GM12878 (cell line): Measurements from ENCODE around the gene HOXD10.

Experiments used
- CBX3 ChIP-seq: fragments of 200-600 bp; sonication (generic); IDR thresholded peaks from 2 replicates; pipeline ENCODE4 v1.6.1; 2016; ENCODE audit warnings: low read depth, borderline replicate concordance
- CHD2 ChIP-seq: IDR thresholded peaks from 2 replicates; pipeline ENCODE4 v1.6.1; 2011; ENCODE audit warnings: low read depth, low read length, improper control_type of control experiment, borderline replicate concordance
- CTCF ChIP-seq, 3 experiments: IDR thresholded peaks in 2 of 3; conservative IDR thresholded peaks in 1 of 3; 2 replicates each; pipeline ENCODE4 v1.5.1; 2011; ENCODE audit warnings: low read depth in 3 of 3, low read length in 3 of 3, mild to moderate bottlenecking in 3 of 3, control low read depth in 2 of 3, moderate library complexity in 2 of 3, inconsistent platforms in 1 of 3, mixed read lengths in 1 of 3; ENCODE audit not compliant: control insufficient read depth in 2 of 3, insufficient read depth in 1 of 3; ENCODE audit errors: extremely low read depth in 1 of 3
- HCFC1 ChIP-seq: fragments of 150-350 bp; IDR thresholded peaks from 2 replicates; pipeline ENCODE4 v1.6.1; 2014; ENCODE audit warnings: low read length
- KDM1A ChIP-seq: fragments of 200-600 bp; sonication (generic); IDR thresholded peaks from 2 replicates; pipeline ENCODE4 v1.6.1; 2016; ENCODE audit warnings: borderline replicate concordance
- MYC ChIP-seq: IDR thresholded peaks from 2 replicates; pipeline ENCODE4 v1.6.1; 2011; ENCODE audit warnings: mild to moderate bottlenecking, low read length, moderate library complexity, inconsistent platforms; ENCODE audit not compliant: insufficient read depth, insufficient replicate concordance, insufficient read length, severe bottlenecking
- NFYB ChIP-seq: IDR thresholded peaks from 2 replicates; pipeline ENCODE4 v1.6.1; 2011; ENCODE audit warnings: low read depth, mild to moderate bottlenecking, low read length, improper control_type of control experiment, moderate library complexity; ENCODE audit not compliant: insufficient read depth
- NRF1 ChIP-seq: conservative IDR thresholded peaks from 2 replicates; pipeline ENCODE4 v1.6.1; 2011; ENCODE audit warnings: mild to moderate bottlenecking, low read depth, low read length, improper control_type of control experiment
- POLR2AphosphoS5 ChIP-seq: IDR thresholded peaks from 2 replicates; pipeline ENCODE4 v1.6.1; 2011; ENCODE audit warnings: mild to moderate bottlenecking, low read length, inconsistent platforms
- ZSCAN29 ChIP-seq: fragments of 450-650 bp; IDR thresholded peaks from 2 replicates; pipeline ENCODE4 v1.6.1; 2017; ENCODE audit warnings: mild to moderate bottlenecking, moderate library complexity
- TF ChIP-seq, protein P1 (sequence below): IDR thresholded peaks from 2 replicates; pipeline ENCODE4 v1.6.1; 2011; ENCODE audit warnings: low read depth, mild to moderate bottlenecking, low read length, moderate library complexity, borderline replicate concordance; ENCODE audit errors: extremely low read depth
- TF ChIP-seq, protein P2 (sequence below): IDR thresholded peaks from 2 replicates; pipeline ENCODE4 v1.6.1; 2011; ENCODE audit warnings: borderline replicate concordance, low read depth, mild to moderate bottlenecking, moderate library complexity, mixed read lengths, low read length; ENCODE audit not compliant: insufficient read depth; ENCODE audit errors: extremely low read length
- TF ChIP-seq, protein P3 (sequence below): IDR thresholded peaks from 2 replicates; pipeline ENCODE4 v1.6.1; 2012; ENCODE audit warnings: low read depth, low read length, improper control_type of control experiment

DNA sequence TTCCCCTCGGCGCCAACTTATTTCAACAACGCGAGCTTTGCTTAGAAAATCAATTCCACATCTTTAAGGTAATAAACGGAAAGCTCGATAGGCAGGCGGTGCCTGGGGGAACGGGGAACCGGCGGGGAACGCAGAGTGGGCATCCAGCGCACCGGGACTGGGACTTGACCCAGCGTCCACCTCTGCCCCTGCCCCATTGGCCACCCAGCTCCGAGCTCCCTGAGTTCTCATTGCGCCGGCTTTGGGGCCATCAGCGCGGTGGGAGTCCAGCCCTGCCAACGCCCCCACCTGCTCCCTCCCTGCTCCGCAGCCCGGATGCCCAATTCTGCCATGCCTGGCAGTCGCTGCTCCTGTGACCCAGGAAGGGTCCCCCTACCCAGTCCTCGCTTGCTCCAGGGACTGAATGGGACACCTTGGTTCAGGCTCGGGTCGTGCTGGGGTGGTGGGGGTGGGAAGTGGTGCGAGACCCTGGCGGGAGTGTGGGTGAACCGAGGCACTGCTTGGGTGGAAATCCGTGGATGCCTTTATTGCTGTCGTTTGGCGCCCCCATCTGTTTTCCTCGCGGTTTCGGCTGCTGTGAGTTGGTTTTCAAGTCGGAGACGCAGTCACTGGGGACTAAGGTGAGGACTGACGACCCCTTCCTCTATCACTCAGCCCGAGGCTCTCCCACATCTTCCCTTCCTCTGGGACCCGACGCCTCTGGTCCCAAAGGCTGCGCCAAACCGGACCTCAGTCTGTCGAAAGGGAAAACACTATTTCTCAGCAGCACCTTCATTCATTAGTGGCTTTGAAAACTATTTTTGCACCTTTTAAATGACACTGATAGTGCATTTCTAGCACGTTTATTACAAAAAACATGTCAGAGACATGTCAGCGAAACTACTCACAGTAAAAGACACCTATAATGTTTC, 30.5 kb upstream of the HOXD10 start:
- TF ChIP-seq CTCF (IDR thresholded peaks at IDR 0.05 in 2 of 3, conservative IDR thresholded peaks at IDR 0.05 in 1 of 3; ENCODE audit: control insufficient read depth in 2 of 3, extremely low read depth in 1 of 3, insufficient read depth in 1 of 3, low read depth in 3 of 3, low read length in 3 of 3) (peak in 2 of 3 experiments; percentile 40 to 57; a peak in 4 of 6 replicates), NFYB (no peak), CBX3 (no peak), ZSCAN29 (no peak), CHD2 (no peak), KDM1A (no peak), POLR2AphosphoS5 (no peak), HCFC1 (no peak), NRF1 (no peak), MYC (no peak)
- TF ChIP-seq, protein P1, sequence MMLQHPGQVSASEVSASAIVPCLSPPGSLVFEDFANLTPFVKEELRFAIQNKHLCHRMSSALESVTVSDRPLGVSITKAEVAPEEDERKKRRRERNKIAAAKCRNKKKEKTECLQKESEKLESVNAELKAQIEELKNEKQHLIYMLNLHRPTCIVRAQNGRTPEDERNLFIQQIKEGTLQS: no peak
- TF ChIP-seq, protein P2, sequence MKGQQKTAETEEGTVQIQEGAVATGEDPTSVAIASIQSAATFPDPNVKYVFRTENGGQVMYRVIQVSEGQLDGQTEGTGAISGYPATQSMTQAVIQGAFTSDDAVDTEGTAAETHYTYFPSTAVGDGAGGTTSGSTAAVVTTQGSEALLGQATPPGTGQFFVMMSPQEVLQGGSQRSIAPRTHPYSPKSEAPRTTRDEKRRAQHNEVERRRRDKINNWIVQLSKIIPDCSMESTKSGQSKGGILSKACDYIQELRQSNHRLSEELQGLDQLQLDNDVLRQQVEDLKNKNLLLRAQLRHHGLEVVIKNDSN: no peak
- TF ChIP-seq, protein P3, sequence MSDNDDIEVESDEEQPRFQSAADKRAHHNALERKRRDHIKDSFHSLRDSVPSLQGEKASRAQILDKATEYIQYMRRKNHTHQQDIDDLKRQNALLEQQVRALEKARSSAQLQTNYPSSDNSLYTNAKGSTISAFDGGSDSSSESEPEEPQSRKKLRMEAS: no peak
